ENCODE measurements around the gene CD2BP2.
"Not testable (repeated sequence)": the region's sequence is repeated elsewhere in the genome, so short reads cannot be mapped to it uniquely, and the experiment has no call there.

The CD2BP2 gene

DNA sequence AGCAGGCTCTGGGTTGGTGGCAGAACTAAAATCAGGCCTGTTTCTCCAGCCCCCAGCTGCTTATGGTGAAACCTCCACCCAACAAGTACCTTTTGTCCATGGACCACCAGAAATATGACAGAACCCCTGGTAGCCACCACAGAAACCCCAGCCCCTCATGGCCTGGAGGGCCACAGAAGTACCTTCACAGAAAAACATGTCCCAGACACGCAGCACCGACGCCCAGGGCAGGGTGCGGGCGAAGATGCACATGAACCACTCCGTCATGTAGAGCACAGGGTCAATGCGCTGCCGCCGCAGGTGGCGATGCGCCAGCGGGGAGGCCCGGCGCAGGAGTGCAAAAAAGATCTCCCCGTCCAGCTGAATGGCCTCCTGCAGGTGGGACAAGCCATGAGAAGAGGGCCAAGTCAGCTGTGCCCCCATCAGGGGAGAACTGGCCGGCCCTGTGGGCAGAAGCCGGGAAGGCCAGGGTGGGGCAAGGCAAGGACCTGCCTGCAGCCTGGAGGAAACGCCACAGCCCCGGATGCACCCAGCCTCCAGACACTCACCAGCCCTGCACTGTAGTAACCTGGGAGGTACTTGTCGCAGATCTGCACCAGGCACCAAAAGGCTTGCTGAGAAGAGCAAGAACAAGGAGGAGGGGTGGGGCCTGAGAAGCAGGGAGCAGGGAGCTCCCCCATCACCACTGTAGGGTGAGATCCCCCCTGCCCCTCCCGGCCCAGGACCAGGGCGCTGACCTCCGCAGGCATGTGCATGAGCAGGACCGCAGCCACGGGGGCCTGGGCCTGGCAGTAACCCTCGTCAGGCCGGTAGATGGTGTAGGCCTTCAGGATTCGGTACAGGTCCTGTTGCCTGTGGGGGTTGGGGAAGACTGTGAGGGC lies 4.1 kb upstream of the CD2BP2 start:
- no peak for DNase-seq (ENCODE audit: low read depth)

DNA sequence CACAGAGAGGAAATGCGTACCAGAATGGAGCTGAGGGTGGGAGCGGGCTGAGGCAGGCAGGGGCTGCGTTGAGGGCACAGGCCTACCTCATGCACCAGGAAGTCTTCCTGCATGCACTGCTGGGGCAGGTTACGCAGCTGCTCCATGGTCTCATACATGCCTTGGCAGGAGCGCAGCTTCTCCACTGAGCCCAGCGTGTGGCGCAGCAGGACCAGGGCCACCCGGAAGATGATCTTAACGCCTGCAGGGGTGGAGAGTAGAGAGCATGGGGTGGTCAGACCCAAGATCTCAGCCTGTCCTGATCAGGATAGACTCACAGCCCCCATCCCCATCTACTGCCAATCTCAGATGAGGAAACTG lies 3.4 kb upstream of the CD2BP2 start:
- no peak for DNase-seq (ENCODE audit: low read depth)

DNA sequence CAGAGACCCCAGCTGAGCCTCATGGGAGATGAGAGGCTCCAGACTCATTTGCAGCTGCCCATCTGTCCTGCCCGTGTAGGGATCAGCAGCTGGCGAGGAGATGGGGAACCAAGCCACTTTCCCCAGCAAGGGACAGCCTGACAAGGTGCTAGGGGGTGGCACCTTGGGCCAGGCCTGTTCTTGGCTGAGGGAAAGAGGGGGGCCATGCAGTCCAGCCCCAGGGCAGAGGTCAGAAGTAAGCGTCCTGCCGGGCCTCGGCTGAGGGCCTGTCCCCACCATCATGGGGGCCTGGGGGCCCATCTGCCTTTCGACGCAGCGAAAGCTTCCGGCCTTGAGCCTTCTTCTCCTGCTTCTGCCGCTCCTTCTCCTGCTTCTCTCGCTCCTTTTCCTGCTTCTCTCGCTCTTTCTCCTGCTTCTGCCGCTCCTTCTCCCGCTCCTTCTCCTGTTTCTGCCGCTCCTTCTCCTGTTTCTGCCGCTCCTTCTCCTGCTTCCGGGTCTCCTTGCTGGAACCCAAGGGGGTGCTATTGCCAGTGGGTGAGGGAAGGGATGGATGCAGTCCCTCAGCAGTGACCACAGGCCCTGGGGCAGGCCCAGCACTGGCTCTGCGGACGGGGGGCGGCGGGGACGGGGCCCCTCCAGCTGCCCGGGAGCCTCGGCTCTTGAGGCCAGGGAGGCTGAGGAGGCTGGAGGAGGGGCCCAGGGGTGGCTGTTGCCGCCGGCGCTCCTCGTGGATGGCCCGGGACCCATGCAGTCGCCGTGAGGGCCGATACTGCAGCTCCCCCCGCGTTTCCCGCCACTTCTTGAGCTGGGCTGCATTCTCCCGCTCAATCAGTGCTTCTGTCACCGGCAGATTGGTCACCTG lies 2.8 kb upstream of the CD2BP2 start:
- no peak for DNase-seq (ENCODE audit: low read depth)

DNA sequence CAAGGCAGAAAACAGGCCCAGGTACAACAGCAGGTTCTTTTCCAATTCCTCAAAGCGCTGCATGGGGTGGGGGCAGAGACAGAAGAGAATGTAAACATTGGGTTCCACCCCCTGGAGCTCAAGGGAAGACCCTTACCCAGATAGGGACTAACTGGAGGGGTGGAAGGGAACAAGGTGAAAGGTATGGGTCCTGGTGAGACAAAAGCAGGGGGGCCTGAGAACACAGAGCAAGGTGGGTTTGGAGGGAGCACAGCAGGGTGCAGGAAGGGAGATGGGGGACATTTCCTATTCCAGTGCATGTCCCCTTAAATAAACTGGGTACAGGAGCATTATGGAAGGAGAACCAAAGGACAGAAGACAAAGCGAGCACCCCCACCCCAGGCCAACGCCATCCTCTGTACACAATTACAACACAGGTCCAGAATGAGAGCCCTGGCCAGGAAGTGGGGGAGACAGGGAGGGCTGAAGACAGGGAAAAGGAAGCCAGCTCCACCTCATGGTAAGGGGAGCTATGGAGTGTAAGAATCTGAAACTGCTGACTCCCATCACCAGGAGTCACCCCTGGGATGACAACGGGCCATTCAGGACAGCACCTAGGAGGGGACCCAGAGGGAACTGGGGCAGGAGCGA lies 2.1 kb upstream of the CD2BP2 start:
- peak; percentile 18 for DNase-seq (ENCODE audit: low read depth)

DNA sequence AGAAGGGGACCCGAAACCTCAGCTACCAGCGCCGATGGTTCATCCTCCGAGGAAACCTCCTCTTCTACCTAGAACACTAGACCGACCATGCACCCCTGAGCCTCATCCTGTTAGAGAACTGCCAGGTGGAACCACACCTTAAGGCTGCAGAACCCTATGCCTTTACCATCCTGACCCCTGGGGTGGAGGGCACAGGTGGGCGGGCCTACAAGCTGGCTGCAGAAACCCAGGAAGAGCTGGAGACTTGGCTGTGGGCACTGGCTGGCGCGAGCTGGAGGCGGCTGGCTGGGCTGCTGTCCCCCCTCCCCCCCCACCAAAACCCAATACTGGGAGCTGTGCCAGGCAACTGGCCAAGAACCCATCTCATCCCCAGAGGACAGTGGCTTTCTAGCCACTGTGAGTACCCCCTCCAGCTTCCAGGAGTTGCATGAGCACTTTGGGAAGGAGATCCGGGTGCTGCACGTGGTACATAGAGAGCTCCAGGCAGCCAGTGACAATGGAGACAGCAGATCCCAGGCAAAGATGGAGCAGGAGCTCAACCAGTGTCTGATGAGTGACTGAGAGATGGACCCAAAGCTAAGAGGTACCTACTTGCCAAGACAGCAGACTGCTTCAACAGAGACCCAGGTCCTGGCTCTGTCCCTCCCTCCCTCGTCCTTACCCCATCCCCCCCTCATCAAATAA lies 1.4 kb upstream of the CD2BP2 start:
- no peak for DNase-seq (ENCODE audit: low read depth)

DNA sequence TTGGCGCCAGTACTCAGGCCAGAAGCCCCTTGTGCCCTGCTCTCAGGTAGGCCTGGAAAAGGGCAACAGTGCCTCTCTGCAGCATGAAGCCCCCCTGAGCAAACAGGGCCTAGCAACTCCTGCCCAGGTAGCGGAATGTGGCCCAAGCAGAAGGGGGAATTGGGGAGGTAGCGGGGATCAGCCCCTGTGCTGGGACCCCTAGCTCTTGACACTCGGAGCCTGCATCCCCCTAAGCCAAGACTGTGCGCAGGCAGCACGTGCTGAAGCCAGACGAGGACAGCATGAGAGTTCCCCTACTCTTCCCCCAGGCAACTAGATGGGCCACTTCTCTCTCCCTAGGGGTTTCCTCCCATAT lies 823 bp upstream of the CD2BP2 start:
- DNase-seq (ENCODE audit: low read depth) = no peak

DNA sequence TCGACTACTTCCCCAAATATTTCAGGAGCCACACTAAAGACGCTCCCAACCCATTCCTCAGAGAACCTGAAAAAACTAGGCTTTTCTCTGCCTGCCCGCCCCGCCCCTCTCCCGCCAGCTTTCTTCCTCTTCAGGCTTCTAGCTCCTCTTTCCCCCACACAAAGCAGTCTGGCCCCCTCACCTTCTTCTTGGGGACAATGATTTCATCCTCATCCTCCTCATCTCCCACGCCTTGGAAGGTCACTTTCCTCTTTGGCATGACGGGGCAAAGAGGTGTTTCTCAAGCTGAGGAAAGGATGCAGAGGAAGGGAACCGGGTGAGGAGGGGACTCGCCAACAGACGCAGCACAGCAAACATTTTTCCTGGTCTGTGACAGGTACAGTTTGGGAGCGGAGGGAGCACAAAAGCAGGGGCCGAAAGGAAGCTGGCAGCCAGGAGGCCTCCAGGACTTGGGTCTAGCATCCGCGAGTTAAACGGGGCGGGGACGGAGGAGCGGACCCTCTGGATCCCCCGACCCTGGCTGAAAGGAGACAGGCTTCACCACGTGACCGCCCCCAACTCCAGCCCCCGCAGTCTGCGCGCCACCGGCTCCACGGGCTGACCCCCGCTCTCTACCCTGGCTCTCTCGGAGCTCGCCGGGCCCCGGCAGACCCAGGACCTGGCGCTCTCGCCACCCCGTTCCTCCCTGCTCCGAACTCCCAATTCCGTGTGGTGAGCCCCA lies 525 bp downstream of the CD2BP2 start:
- peak; percentile 16 for DNase-seq (ENCODE audit: low read depth)

DNA sequence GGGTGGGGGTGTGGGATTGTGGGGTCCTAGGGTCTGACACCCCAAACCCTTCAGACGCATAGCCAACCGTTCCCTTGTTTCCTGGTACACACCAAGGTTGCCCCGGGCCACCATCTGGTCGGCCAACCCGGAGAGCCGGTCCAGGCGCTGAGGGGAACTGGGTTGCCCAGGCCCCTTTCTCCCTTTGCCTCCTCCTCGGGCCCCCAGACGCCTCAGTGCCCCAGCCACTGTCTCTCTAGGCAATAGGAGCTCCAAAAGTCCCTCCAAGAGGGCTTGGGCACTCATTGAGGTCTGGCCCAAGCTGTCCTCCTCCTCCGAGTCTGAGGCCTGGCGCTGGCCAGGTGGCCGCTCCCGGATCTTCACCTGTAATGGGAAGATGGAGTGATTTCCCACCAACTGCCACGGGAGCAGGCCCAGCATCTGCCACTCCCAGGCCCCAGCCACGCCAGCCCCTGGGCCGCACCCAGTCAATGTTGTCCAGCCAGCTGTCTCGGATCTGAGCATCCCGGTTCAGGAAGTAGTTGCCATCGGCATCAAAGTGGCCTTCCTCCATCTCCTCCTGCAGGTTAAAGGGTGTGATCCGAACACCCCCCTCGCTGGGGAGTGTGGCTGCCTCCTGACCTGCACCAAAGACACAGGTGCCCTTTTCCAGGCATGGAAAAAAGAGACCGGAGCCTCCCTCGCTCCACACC lies 1.5 kb downstream of the CD2BP2 start:
- no peak for DNase-seq (ENCODE audit: low read depth)

DNA sequence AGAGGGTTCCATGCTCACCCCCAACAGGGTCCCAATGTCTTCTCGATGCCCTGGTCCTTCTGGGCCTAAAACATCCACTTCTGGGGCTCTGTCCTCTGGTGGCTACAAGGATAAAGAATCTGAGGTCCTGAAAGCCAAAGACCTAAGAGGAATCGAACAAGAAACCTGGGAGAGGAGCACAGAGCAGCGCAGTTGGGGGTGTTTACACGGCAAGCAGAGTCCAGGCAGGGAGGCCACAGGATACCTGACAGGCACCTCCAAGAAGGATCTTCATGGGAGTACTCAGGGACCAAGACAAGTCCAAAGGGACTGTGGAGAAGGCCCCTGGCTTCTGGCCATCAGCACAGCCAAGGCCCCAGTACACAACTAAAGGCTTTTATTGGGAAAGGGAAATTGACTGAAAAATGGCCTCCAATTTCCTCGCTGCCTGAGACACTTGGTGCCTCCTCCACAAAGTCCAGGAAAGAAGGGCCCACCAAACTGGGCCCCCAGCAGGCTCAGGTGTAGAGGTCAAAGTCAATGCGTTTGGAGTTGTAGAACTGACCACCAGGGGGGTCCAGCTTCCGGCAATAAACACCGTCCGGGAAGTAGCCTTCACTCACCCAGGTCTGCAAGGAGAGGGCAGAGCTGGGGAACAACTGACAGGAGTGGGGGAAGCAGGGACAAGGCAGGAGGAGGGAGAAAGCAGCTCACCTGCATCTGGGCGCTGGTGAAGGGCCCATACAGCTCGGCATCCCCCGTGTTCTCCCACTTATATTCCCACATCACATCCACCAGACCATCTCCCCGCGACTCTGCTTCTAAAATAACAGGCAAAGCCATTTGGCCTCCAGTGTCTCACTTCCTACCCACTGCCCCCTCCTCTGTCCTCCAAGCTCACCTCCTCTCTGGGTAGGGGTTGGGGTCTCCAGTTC lies 2.4 kb downstream of the CD2BP2 start:
- DNase-seq (ENCODE audit: low read depth) = no peak

DNA sequence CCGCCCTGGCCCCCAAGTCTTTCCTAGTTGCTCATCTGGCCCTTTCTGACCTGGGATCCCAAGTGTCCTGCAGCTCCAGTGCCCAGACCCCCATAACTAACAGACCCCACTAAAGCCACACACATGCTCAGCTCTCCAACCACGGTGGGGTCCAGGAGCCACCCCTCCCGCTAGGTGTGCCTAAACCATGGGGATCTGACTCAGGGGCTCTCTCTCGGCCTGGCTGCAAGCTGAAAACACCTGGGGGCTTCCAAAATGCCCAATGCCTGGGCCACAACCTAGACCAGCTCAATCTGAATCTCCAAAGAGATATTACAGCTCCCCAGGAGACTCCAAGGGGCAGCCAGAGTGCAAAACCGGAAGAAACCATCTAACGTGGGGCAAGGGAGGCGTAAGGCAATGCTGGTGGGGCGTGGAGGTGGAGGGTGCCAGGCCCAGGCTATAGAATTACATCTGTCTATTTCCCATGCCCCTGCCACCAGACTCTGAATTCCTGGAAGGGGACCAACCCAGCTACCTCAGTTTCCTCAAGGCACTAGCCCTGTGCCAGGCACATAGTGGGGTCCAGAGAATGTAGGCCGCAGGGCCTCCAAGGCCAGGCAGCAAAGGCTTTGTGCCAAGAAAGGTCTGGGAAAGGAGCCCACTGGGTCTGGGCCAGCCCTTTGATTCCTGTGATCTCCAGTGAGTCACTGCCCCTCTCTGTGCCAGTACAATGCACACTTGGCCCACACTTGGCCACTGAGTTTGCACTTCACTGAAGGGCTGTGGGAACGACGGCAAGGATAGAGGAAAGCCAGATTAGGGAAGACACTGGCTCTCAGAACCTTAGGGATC lies 3.3 kb downstream of the CD2BP2 start:
- peak; percentile 89 for DNase-seq (ENCODE audit: low read depth)

DNA sequence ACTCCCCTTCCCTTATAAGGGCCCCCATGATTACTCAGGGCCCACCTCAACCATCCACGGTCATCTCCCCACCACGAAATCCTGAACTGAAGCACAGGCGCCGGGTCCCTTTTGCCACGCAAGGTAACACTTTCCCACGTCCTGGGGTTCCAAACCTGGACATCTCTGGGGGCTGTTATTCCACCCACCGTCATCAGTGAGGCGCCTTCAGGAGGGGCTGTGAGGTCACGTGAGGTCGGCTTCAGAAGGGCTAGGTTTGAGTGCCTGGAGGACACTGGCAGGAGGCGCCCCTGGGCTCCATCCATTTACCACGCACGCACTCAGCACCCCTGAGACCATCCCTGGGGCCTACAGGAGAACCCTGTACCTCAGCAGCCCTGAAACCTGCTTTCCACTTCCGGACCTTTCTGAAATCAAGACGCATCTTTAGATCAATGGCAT lies 4.1 kb downstream of the CD2BP2 start:
- no peak for DNase-seq (ENCODE audit: low read depth)

DNA sequence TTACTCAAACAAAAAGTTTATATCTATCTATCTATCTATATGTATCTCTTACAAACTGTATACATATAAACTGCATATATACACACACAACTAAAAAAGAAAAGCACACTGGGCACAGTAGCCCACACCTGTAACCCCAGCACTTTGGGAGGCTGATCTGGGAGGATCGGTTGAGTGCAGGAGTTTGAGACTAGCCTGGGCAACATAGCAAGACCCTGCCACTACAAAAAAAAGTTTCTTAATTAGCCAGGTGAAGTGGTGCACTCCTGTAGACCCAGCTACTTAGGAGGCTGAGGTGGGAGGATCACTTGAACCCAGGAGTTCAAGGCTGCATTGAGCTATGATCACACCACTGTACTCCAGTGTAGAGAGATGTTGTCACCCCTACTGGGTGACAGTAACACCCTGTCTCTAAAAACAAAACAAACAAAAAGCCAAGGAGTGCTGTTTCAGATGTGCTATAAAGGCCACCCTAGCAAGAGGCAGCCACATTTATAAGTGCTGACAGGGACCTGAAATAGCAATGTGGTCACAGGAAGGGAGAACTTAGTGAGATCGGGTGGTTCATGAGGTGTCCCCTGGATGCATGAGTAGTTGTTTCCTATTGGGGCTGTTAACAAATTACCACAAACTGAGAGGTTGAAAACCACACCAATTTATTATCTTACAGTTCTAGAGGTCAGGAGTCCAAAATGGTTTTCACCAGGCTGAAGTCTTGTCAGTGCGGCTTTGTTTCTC lies 4.8 kb downstream of the CD2BP2 start:
- no peak for DNase-seq (ENCODE audit: low read depth)

DNA sequence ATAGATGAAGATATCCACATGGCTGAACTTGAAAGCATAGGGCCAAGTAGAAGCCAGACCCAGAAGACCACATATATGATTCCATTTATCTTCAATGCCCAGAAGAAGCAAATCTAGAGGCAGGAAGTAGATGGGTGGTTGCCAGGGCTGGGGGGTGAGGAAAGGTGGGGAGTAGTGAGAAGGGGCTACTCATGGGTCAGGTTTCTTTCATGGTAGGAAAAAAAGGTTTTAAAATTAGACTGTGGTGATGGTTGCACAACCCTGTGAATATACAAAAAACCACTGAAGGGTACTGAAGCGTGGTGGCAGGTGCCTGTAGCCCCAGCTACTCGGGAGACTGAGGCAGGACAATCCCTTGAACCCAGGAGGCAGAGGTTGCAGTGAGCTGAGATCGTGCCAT lies 5.4 kb downstream of the CD2BP2 start:
- DNase-seq (ENCODE audit: low read depth) = no peak

DNA sequence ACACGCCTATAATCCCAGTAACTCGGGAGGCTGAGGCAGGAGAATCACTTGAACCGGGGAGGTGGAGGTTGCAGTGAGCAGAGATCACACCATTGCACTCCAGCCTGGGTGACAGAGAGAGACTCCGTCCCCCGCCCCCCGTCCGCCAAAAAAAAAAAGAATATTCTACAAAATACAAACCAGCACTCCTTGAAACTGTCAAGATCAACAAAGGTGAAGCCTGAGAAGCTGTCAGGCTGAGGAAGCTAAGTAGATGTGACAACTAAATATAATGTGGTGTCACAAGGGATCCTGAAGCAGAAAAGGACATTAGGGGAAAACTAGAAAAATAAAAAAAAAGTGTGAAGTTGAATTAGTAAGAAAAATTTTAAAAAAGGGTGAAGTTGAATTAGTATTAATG lies 6.2 kb downstream of the CD2BP2 start:
- DNase-seq (ENCODE audit: low read depth) = no peak

DNA sequence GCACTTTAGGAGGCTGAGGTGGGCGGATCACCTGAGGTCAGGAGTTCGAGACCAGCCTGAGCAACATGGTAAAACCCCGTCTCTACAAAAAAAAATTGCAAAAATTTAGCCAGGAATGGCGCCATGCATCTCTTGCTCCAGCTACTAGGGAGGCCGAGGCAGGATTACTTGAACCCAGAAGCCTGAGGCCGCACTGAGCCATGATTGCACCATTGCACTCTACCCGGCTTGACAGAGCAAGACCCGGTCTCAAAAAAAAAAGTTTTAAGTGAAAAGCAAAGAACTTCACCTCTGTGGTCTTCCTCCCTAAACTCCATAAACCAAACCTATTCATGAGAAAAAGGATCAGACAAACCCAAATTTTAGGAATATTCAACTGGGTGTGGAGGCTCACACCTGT lies 7.0 kb downstream of the CD2BP2 start:
- no peak for DNase-seq (ENCODE audit: low read depth)

DNA sequence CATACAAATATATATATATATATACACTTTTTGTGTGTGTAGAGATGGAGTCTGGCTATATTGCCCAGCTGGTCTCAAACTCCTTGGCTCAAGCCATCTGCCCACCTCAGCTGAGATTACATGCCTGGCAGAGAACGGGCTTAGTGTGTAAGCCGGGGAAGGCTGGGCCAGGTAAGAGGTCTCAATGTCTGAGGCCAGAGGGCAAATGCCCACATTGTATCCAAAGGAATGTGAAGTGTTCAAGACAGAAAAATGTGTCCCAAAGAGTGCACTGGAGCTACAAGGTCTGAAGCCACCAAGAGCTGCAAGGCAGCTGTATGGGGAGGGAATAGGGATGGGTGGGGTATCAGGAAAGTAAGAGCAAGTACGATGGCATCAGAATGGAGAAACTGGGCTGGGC lies 8.8 kb downstream of the CD2BP2 start:
- no peak for DNase-seq (ENCODE audit: low read depth)

DNA sequence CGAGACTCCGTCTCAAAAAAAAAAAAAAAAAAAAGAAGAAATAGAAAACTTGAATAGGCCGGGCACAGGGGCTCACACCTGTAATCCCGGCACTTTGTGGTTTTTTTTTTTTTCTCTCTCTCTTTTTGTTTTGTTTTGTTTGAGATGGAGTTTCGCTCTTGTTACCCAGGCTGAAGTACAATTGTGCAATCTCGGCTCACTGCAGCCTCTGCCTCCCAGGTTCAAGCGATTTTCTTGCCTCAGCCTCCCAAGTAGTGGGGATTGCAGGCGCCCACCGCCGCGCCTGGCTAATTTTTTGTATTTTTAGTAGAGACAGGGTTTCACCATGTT lies 11.7 kb downstream of the CD2BP2 start:
- not testable (repeated sequence) for DNase-seq (ENCODE audit: low read depth)

DNA sequence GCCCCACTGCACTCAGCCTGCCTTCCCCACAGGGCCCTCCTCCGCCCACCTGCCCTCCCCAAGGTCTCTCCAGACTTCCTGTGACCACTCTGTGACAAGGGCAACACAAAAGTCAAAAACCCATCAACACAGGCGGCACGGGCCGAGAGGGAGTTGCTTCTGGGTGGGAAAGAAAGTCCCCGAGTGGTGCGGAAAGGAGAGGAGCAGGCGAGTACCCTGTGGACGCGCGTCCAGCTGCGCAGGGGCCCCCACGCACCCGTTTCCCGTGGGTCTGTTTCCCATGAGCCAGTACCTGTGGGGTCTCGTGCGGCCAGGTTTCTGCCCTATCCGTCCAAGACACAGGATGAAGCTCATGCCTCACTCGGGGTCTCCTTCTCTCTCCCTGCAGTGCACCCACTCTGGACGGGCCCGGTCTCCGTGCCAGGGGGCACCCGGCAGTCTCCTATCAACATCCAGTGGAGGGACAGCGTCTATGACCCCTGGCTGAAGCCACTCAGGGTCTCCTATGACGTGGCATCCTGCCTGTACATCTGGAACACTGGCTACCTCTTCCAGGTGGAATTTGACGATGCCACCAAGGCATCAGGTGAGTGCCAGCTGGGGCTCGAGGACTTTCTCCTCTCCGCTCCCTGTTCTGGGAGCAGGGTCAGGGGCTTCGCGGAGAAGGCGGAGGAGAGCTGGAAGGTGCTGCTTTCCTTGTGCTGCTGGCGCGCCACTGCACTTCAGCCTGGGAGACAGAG lies 12.2 kb downstream of the CD2BP2 start:
- no peak for DNase-seq (ENCODE audit: low read depth)

Data from iris pigment epithelial cell (primary cell).